K562 (cell line): ENCODE results near the gene LMO2. TPM values are rescaled to one million over a fixed set of nuclear protein-coding genes. Genes with fewer than 3 reads are reported as not detected.

Experiments
- ATAC-seq: fragments of 200-7000 bp; cut with Tn5 transposase; 3 replicates; pipeline ENCODE4 v1.9.1; 2020; ENCODE audit warnings: moderate library complexity
- BruUV-seq: library from RNA; stranded (reverse); fragments of 400-500 nt; replicated peaks from 2 replicates; lab custom pipeline; 2021; lab: Mats Ljungman, UMichigan
- CTCF ChIA-PET: fragments of 300-600 bp; formaldehyde crosslinking; extraction: SDS; loops from one replicate; lab custom pipeline; 2021; ENCODE audit warnings: low intra/inter-chr PET ratio; lab: Yijun Ruan, JAX
- POLR2A ChIA-PET: fragments of 300-600, 350-650 bp; sonication (Branson Sonifier 250); formaldehyde crosslinking; extraction: SDS; loops from one replicate; lab custom pipeline; 2021; ENCODE audit warnings: antibody characterized with exemption, inconsistent platforms; lab: Yijun Ruan, JAX
- DNase-seq, 4 experiments: peaks; one replicate each; pipeline versions ENCODE4 v3.0.0 to v3.0.0-alpha.2; 2011 to 2018; ENCODE audit warnings: low spot score in 3 of 4, mixed read lengths in 3 of 4; ENCODE audit errors: extremely low read depth in 1 of 4
- FAIRE-seq: peaks from 2 replicates; lab custom pipeline; 2011; peaks lifted over from hg19 to GRCh38; lab: Jason Lieb, UNC
- H2AFZ ChIP-seq: 2 replicates; pipeline ENCODE4 v1.6.0; 2011; ENCODE audit warnings: low read depth, low read length, control low read depth, inconsistent platforms
- H3K27ac ChIP-seq: fragments of 200-600 bp; 3 replicates; pipeline ENCODE4 v1.8.0; 2011; ENCODE audit warnings: low read depth, mild to moderate bottlenecking, control low read depth, inconsistent platforms, low read length, moderate library complexity, mixed read lengths; ENCODE audit errors: extremely low read depth
- H3K27me3 ChIP-seq, 2 experiments: fragments of 300-600 bp in 1 of 2; 2 replicates in 1 of 2; 3 replicates in 1 of 2; pipeline versions ENCODE4 v1.6.0 to v1.8.0; 2011; ENCODE audit warnings: inconsistent platforms in 2 of 2, low read length in 2 of 2, mild to moderate bottlenecking in 1 of 2, mixed read lengths in 1 of 2, moderate library complexity in 1 of 2; ENCODE audit not compliant: control insufficient read depth in 2 of 2, insufficient read depth in 2 of 2
- H3K36me3 ChIP-seq: fragments of 300-600 bp; 3 replicates; pipeline ENCODE4 v1.8.0; 2011; ENCODE audit warnings: mild to moderate bottlenecking, low read length, inconsistent platforms; ENCODE audit not compliant: control insufficient read depth, insufficient read depth
- H3K4me1 ChIP-seq, 2 experiments: fragments of 200-600 bp in 1 of 2; replicated peaks in 1 of 2; 2 replicates in 1 of 2; 3 replicates in 1 of 2; pipeline versions ENCODE4 v1.5.1 to v1.8.0; 2011; ENCODE audit warnings: inconsistent platforms in 2 of 2, low read length in 2 of 2, mild to moderate bottlenecking in 1 of 2, mixed read lengths in 1 of 2, moderate library complexity in 1 of 2; ENCODE audit not compliant: control insufficient read depth in 2 of 2, insufficient read depth in 2 of 2
- H3K4me2 ChIP-seq: 2 replicates; pipeline ENCODE4 v1.6.1; 2011; ENCODE audit warnings: low read length, control low read depth, inconsistent platforms, mixed read lengths; ENCODE audit not compliant: insufficient read depth
- H3K4me3 ChIP-seq: fragments of 200-600 bp; sonication (generic), shearing (Covaris generic); 2 replicates; pipeline ENCODE4 v1.5.1; 2016; ENCODE audit warnings: control low read depth, inconsistent platforms
- H3K79me2 ChIP-seq: fragments of 200-600 bp; 3 replicates; pipeline ENCODE4 v1.8.0; 2011; ENCODE audit warnings: low read length, inconsistent platforms; ENCODE audit not compliant: control insufficient read depth, insufficient read depth
- H3K9ac ChIP-seq, 2 experiments: 2 replicates each; pipeline versions ENCODE4 v1.6.0 to v1.6.1; 2011; ENCODE audit warnings: low read depth in 2 of 2, low read length in 2 of 2, control low read depth in 1 of 2, inconsistent platforms in 1 of 2, mild to moderate bottlenecking in 1 of 2, mixed read lengths in 1 of 2; ENCODE audit not compliant: insufficient read depth in 1 of 2
- H3K9me1 ChIP-seq: one replicate; pipeline ENCODE4 v1.6.0; 2011; ENCODE audit warnings: inconsistent platforms, mild to moderate bottlenecking, low read length, moderate library complexity; ENCODE audit not compliant: control insufficient read depth, insufficient read depth
- H3K9me3 ChIP-seq: replicated peaks from 2 replicates; pipeline ENCODE4 v1.5.1; 2011; ENCODE audit warnings: low read depth, low read length, inconsistent platforms; ENCODE audit not compliant: control insufficient read depth, insufficient read depth
- H4K20me1 ChIP-seq: replicated peaks from 2 replicates; pipeline ENCODE4 v1.6.1; 2011; ENCODE audit warnings: low read length, inconsistent platforms, mixed read lengths; ENCODE audit not compliant: control insufficient read depth, insufficient read depth
- EHMT2 ChIP-seq: fragments of 450-650 bp; IDR thresholded peaks from 2 replicates; pipeline ENCODE4 v1.6.1; 2018; ENCODE audit warnings: antibody characterized with exemption
- HNRNPLL ChIP-seq: fragments of 200-400 bp; formaldehyde crosslinking; IDR thresholded peaks from 2 replicates; pipeline ENCODE4 v1.6.1; 2017; ENCODE audit warnings: low read length, low read depth, mild to moderate bottlenecking; ENCODE audit not compliant: poor library complexity, severe bottlenecking
- KDM1A ChIP-seq, 2 experiments: fragments of 450-650 bp; IDR thresholded peaks; 2 replicates each; pipeline ENCODE4 v1.6.1; 2016; ENCODE audit warnings: mild to moderate bottlenecking in 2 of 2
- KLF10 ChIP-seq: fragments of 250-450 bp; sonication (Bioruptor Pico); IDR thresholded peaks from 2 replicates; pipeline ENCODE4 v1.6.1; 2021; ENCODE audit warnings: matching md5 sums
- MBD2 ChIP-seq: sonication (generic); IDR thresholded peaks from 2 replicates; pipeline ENCODE4 v1.6.1; 2016; ENCODE audit warnings: low read depth, borderline replicate concordance
- MTA3 ChIP-seq: fragments of 450-650 bp; formaldehyde crosslinking; IDR thresholded peaks from 2 replicates; pipeline ENCODE4 v1.6.1; 2017; ENCODE audit warnings: mild to moderate bottlenecking, borderline replicate concordance
- NUFIP1 ChIP-seq: fragments of 450-650 bp; IDR thresholded peaks from 2 replicates; pipeline ENCODE4 v1.6.1; 2018; ENCODE audit not compliant: partially characterized antibody
- PHF20 ChIP-seq: fragments of 450-650 bp; IDR thresholded peaks from 2 replicates; pipeline ENCODE4 v1.6.1; 2018; ENCODE audit not compliant: partially characterized antibody
- SPI1 ChIP-seq: IDR thresholded peaks from 2 replicates; pipeline ENCODE4 v1.6.1; 2011; ENCODE audit warnings: low read depth, low read length, control low read depth, borderline replicate concordance
- ZBTB8A ChIP-seq: fragments of 450-650 bp; IDR thresholded peaks from 2 replicates; pipeline ENCODE4 v1.6.1; 2018; ENCODE audit warnings: mild to moderate bottlenecking, moderate library complexity; ENCODE audit not compliant: partially characterized antibody
- ZNF76 ChIP-seq: fragments of 250-450 bp; sonication (Bioruptor Pico); IDR thresholded peaks from 2 replicates; pipeline ENCODE4 v1.4.0; 2020; ENCODE audit warnings: mild to moderate bottlenecking, moderate library complexity, borderline replicate concordance
- WGBS: fragments of 100-300 bp; shearing (Covaris generic); methylation state at CpG from one replicate; pipeline ENCODE4 v1.1.6; 2016; ENCODE audit warnings: low coverage, mixed read lengths; ENCODE audit not compliant: insufficient coverage; ENCODE audit errors: missing lambda C conversion rate; 5-methylcytosine and 5-hydroxymethylcytosine counted together
- in situ Hi-C: fragments of 300-500 bp; cut with MboI; formaldehyde crosslinking; loops from 4 replicates; pipeline ENCODE4 v1.15.0; 2018; ENCODE audit warnings: inconsistent platforms, mixed read lengths
- intact Hi-C: fragments of 100-400 bp; cut with micrococcal nuclease; formaldehyde crosslinking; loops from 2 replicates; pipeline ENCODE4 v1.14.2; 2022
- polyA plus RNA-seq, 8 experiments: library from polyadenylated mRNA; depleted of rRNA in 4 of 8; stranded (reverse) in 5 of 8; unstranded in 3 of 8; fragments of >200 nt; fragmentation: Nextera tagmentation in 2 of 8; fragmentation: Illumina TruSeq in 1 of 8; extraction: Ambion mirVana in 2 of 8; extraction: Trizol in 1 of 8; gene quantifications; 2 replicates each; pipeline versions ENCODE4 v1.2.1 to v1.2.3, GENCODE V29; 2011 to 2014; ENCODE audit warnings: inconsistent platforms in 1 of 8, missing spikeins in 1 of 8
- total RNA-seq, 7 experiments: library from RNA; depleted of rRNA in 6 of 7; stranded (reverse); fragments of >200 nt in 6 of 7; fragmentation: Illumina TruSeq in 2 of 7; extraction: Trizol in 2 of 7; gene quantifications; 2 replicates each; pipeline versions ENCODE4 v1.2.1 to v1.2.3, GENCODE V29; 2011 to 2021; ENCODE audit warnings: low replicate concordance in 1 of 7
- TF ChIP-seq, protein P1 (sequence below), 2 experiments: fragments of 450-650 bp in 1 of 2; IDR thresholded peaks; 2 replicates each; pipeline ENCODE4 v1.6.1; 2011 to 2017; ENCODE audit warnings: low read depth in 2 of 2, antibody characterized with exemption in 1 of 2, borderline replicate concordance in 1 of 2, low read length in 1 of 2, mild to moderate bottlenecking in 1 of 2, mixed read lengths in 1 of 2; ENCODE audit not compliant: control insufficient read depth in 1 of 2
- TF ChIP-seq, protein P2 (sequence below): fragments of 250-450 bp; sonication (Bioruptor Pico); IDR thresholded peaks from 2 replicates; pipeline ENCODE4 v1.8.0; 2022; ENCODE audit warnings: moderate library complexity, mild to moderate bottlenecking, inconsistent platforms

LMO2 gene
- total and polyA plus RNA-seq, 9 of the 15 experiments (the other 6 are each of a cell fraction or from before 2014, with no cell fraction given) = 6.9 to 126 (median 91.5) TPM

DNA sequence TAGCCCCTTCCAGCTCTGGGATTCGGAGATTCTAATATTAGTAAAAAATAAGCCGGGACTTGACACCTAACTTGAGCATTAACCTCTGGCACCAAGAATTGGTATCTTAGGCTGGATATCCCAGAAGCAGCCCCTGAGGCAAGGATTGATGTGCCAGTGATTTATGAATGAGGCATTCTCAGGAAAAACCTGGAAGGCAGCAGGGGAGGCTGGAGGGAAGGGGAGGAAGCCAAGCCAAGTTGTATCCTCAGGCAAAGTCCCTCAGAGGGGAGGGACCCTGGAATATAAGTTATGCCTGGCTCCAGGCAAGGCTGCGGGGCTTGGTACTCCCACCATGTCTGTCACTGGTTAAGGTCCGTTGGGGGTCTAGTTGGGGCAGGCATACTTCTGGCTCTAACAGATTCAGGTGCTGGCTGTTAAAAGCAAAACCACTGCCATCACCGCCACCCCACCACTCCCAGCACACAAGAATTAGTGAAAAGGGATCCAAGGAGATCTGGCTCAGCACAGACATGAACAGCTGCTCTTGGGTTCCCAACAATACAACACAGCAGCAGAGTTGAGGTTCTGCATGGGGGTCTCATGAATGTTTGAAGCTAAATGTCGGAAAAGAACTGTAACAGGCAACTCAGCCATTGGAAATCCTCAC is 29.8 kb downstream of the LMO2 start (continued):
- TF ChIP-seq, protein P1, sequence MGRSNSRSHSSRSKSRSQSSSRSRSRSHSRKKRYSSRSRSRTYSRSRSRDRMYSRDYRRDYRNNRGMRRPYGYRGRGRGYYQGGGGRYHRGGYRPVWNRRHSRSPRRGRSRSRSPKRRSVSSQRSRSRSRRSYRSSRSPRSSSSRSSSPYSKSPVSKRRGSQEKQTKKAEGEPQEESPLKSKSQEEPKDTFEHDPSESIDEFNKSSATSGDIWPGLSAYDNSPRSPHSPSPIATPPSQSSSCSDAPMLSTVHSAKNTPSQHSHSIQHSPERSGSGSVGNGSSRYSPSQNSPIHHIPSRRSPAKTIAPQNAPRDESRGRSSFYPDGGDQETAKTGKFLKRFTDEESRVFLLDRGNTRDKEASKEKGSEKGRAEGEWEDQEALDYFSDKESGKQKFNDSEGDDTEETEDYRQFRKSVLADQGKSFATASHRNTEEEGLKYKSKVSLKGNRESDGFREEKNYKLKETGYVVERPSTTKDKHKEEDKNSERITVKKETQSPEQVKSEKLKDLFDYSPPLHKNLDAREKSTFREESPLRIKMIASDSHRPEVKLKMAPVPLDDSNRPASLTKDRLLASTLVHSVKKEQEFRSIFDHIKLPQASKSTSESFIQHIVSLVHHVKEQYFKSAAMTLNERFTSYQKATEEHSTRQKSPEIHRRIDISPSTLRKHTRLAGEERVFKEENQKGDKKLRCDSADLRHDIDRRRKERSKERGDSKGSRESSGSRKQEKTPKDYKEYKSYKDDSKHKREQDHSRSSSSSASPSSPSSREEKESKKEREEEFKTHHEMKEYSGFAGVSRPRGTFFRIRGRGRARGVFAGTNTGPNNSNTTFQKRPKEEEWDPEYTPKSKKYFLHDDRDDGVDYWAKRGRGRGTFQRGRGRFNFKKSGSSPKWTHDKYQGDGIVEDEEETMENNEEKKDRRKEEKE (IDR thresholded peaks at IDR 0.05; ENCODE audit: borderline replicate concordance in 1 of 2, control insufficient read depth in 1 of 2, low read depth in 2 of 2, low read length in 1 of 2) = no peak
- TF ChIP-seq KLF10 (CRISPR knock-in tag) = no peak

DNA sequence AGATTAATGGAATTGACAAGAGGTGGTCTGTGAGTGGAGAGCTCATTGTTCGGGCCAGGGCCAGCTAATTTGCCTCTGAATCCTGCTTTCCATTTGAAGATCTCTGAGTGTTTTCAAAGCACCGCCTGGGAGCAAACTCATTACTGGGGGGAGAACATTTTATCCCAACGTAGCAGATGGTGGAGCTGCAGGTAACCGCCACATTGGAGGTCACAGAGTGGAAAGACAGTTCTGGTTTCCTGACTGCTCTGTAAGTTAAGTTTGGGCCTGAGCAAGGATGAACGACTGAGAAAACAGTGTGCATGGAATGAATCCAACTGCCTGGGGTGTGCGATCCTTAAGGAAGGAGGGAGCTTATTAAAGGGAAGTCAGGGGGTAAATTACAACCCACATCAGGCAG is 30.5 kb downstream of the LMO2 start:
- Histone ChIP-seq H3K27ac (no peak overlapping the region), H3K9me3 (no peaks in the 10 kb centered on the region), H3K4me2 (no peak overlapping the region), H3K4me1 (peaks cover 7 to 9% of the 10 kb centered on the region in 2 experiments; a peak in 4 of 5 replicates), H3K9ac (no peak overlapping the region), H3K27me3 (no peaks in the 10 kb centered on the region), H3K79me2 (peaks cover 48% of the 10 kb centered on the region), H3K9me1 (no peaks in the 10 kb centered on the region), H2AFZ (no peak overlapping the region), H3K4me3 (no peak overlapping the region), H3K36me3 (peaks cover 94% of the 10 kb centered on the region)
- DNase-seq (no peak), FAIRE-seq (no peak), ATAC-seq (no peak)
- intact Hi-C loops (no loop called here), in situ Hi-C loops (no loop called here)
- no TSS peak for BruUV-seq
- CTCF ChIA-PET = interaction anchor here (0.9 to 1.3 kb wide), 2 partner anchors 27 to 126 kb away, joined by 3 to 4 read pairs; no protein-coding TSS in a partner anchor
- TF ChIP-seq HNRNPLL = no peak
- TF ChIP-seq SPI1 = no peak
- TF ChIP-seq, protein P2, sequence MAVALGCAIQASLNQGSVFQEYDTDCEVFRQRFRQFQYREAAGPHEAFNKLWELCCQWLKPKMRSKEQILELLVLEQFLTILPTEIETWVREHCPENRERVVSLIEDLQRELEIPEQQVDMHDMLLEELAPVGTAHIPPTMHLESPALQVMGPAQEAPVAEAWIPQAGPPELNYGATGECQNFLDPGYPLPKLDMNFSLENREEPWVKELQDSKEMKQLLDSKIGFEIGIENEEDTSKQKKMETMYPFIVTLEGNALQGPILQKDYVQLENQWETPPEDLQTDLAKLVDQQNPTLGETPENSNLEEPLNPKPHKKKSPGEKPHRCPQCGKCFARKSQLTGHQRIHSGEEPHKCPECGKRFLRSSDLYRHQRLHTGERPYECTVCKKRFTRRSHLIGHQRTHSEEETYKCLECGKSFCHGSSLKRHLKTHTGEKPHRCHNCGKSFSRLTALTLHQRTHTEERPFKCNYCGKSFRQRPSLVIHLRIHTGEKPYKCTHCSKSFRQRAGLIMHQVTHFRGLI = no peak
- TF ChIP-seq EHMT2 = no peak
- no peak for TF ChIP-seq MTA3
- TF ChIP-seq NUFIP1 = no peak
- no peak for TF ChIP-seq KDM1A (IDR thresholded peaks at IDR 0.05)
- TF ChIP-seq PHF20 = no peak
- TF ChIP-seq ZNF76 (CRISPR knock-in tag) = no peak
- no peak for TF ChIP-seq MBD2
- no peak for TF ChIP-seq ZBTB8A
- TF ChIP-seq, all 486 proteins: peak for 0
- POLR2A ChIA-PET = interaction anchor here (0.7 to 1.7 kb wide), 7 partner anchors 9 to 1064 kb away, joined by 3 to 6 read pairs (median 3); no protein-coding TSS in a partner anchor
- no peaks in the 10 kb centered on the region for H4K20me1 ChIP-seq
- 82% methylated on average over 6 of the region's 6 CpGs for WGBS
